Fibroblast of skin of back (primary cell): Measurements from ENCODE around the gene PHKG2.
A peak's percentile ranks its signal among the peaks of the same experiment; 100 is the strongest.

Experiments used
- DNase-seq: peaks from one replicate; pipeline ENCODE4 v3.0.0-alpha.2; 2013

PHKG2 gene

GRCh38 chr16:30775392-30776188 is 27.4 kb downstream of the PHKG2 start:
- peak; percentile 84 for DNase-seq

DNA sequence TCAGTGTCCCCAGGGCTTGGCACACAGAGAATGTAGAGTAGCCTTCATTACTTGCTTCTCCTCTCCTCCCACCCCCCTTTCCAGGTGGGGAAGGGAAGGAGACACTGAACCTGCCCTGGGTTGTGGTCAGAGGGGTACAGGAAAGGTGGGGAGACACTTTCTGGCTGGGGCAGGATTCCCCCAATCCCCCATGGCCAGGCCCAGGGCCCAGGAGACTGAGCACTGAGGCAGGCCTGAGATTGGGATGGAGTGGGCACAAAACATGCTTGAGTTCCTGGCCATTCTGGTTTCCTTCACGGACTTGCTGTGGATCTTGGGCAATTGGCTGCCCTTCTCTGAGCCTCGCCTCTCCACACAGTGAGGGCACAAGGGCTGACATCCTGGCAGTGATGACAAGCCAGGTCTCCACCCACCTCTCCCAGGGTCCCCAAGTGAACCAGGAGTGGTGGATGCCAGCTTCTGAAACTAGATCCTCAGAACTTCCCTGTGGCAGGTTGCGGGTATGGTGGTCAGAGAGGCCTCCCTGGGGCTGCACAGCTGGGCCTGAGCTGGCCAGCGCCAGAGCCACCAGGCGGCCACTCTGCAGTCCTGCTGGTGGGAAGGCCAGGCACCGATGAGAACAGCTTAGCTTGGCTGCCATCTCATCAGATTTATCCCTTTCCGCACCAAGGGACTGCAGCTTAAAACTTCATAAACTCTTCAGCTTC is 29.5 kb downstream of the PHKG2 start:
- no peak for DNase-seq

- DNase-seq: no peak
Observed at GRCh38 chr16:30778549-30779244, 30.5 kb downstream of the PHKG2 start.

- no peak for DNase-seq
Observed at GRCh38 chr16:30779596-30779995, 31.4 kb downstream of the PHKG2 start.

GRCh38 chr16:30780021-30780420 is 31.8 kb downstream of the PHKG2 start:
- DNase-seq: no peak

DNA sequence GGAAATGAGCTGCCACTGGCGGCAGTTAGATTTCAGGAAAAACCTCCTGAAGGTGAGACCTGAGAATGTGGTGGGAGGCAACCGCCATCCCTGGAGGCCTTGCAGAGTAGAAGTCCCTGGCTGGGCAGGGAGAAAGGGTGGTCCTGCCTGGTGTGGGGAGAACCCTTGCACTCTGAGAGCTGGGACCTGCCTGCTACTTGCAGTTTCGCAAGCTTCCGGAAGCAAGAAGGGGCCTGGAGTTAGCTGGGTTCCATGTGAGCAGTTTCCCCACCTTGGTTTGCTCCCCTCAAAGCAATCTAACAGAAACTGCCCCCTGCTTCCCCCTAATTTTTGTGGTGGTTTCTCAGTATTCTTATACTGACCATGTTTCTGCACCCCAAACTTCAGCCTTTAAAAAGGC is 32.3 kb downstream of the PHKG2 start:
- DNase-seq: no peak

- DNase-seq: no peak
Observed at GRCh38 chr16:30782486-30783279, 34.5 kb downstream of the PHKG2 start.

DNA sequence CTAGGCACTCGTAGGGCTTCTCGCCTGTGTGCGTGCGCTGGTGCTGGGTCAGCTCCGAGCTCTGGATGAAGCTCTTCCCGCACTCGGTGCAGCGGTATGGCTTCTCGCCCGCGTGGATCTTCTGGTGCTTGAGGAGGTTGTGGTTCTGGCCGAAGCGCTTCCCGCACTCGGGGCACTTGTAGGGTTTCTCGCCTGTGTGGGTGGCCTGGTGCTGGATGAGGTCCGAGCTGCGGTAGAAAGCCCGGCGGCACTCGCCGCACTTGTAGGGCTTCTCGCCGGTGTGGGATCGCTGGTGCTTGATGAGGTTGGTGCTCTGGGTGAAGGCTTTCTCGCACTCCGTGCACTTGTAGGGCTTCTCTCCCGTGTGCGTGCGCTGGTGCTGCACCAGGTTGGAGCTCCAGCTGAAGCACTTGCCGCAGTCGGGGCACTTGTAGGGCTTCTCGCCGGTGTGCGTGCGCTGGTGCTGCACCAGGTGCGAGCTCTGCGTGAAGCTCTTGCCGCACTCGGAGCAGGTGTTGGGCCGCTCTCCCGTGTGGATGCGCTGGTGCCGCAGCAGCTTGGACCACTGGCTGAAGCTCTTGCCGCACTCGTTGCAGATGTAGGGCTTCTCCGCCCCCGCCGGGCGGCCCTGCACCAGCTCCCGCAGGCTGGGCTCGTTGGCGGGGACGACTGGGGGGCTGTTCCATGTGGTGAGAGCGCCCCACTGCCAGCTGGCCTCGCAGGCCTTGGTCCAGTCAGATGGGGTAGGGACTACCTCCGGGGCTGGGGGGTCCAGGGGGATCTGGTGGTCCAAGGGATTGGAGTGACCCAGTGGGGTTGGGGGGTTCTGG is 35.3 kb downstream of the PHKG2 start:
- DNase-seq: no peak

- DNase-seq: no peak
Observed at GRCh38 chr16:30784215-30784614, 36.0 kb downstream of the PHKG2 start.

GRCh38 chr16:30785126-30786106 is 37.2 kb downstream of the PHKG2 start:
- DNase-seq: no peak

DNA sequence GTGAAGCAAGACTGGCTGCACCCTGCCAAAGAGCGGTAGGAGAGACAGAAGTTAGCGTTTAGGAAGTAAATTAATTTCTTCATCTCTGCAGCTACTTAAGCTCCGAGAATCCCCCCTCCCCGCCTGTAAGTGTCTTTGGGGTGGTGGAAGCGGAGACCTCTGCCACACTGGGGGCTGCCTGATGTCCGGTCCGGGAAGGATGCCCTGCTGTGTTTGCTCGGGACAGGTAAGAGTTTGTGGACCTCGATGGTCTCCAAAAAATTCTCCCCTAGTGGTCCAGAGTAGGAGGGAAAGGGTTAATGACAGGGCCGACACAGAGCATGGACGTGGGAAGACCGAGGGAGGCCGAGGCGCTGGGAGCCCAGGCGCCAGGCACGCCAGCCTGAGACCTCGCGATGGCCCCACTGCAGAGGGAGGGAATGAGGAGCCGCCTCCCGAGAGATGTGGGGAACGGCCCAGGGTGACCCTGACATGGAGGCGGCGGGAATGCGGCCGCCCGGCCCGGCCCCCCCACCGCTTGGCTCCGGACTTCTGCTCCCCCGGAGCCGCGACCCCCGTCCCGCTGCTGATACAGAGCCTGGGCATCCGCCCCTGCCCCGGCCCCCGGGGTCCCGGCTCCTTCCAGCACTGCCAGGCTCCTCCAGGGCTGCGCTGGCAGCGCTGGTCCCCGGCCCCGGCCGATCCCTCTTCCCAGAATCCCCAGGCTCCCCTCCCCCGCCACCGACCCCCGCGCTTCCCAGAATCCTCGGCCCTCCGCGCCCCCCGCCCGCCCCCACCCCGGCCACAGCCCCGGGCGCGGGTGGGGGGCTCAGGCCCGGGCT is 38.1 kb downstream of the PHKG2 start:
- peak; percentile 72 for DNase-seq

- DNase-seq: peak; percentile 77
Observed at GRCh38 chr16:30786936-30787612, 38.8 kb downstream of the PHKG2 start, which contains the start of gene ZNF629. Gene ZNF629, minus strand, starts transcription at chr16:30787205. Its CDS starts 2,723 bp downstream, at chr16:30784482.

- no peak for DNase-seq
Observed at GRCh38 chr16:30787613-30788378, 39.6 kb downstream of the PHKG2 start.

- no peak for DNase-seq
Observed at GRCh38 chr16:30793508-30794069, 45.4 kb downstream of the PHKG2 start.

- DNase-seq: no peak
Observed at GRCh38 chr16:30794634-30795033, 46.4 kb downstream of the PHKG2 start.

DNA sequence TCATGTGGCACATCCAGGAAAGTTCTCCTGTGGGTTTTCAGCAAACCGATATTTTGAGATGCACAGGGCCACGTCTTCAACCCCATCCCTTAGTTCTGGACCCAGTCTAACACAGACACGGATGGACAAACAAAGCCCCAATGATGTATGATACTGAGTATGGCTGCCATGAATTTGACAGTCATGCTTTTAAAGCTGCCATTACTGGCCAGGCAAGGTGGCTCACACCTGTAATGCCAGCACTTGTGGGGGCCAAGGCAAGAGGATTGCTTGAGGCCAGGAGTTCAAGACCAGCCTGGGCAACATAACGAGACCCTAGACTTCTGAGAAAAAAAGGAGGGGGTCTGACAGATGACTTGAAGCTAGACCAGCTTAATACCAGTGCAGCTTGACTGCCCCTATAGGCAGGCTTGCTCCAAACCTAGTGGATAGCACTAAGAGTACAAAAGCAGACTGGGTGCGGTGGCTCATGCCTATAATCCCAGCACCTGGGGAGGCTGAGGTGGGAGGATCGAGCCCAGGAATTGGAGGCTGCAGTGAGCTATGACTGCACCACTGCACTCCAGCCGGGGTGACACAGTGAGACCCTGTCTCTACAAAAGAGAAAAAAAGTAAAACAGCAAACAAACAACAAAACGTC is 49.6 kb downstream of the PHKG2 start:
- no peak for DNase-seq
